Activated CD4-positive, alpha-beta T cell treated with anti-CD3 and anti-CD28 coated beads, Interleukin-2, amount 50 U/mL, for 1 hour (primary cell): ENCODE data around the gene KIF24.
"Not testable (repeated sequence)": the region's sequence is repeated elsewhere in the genome, so short reads cannot be mapped to it uniquely, and the experiment has no call there.

Source experiments
- DNase-seq: peaks from one replicate; pipeline ENCODE4 v3.0.0-alpha.2; 2020

Gene KIF24, protein sequence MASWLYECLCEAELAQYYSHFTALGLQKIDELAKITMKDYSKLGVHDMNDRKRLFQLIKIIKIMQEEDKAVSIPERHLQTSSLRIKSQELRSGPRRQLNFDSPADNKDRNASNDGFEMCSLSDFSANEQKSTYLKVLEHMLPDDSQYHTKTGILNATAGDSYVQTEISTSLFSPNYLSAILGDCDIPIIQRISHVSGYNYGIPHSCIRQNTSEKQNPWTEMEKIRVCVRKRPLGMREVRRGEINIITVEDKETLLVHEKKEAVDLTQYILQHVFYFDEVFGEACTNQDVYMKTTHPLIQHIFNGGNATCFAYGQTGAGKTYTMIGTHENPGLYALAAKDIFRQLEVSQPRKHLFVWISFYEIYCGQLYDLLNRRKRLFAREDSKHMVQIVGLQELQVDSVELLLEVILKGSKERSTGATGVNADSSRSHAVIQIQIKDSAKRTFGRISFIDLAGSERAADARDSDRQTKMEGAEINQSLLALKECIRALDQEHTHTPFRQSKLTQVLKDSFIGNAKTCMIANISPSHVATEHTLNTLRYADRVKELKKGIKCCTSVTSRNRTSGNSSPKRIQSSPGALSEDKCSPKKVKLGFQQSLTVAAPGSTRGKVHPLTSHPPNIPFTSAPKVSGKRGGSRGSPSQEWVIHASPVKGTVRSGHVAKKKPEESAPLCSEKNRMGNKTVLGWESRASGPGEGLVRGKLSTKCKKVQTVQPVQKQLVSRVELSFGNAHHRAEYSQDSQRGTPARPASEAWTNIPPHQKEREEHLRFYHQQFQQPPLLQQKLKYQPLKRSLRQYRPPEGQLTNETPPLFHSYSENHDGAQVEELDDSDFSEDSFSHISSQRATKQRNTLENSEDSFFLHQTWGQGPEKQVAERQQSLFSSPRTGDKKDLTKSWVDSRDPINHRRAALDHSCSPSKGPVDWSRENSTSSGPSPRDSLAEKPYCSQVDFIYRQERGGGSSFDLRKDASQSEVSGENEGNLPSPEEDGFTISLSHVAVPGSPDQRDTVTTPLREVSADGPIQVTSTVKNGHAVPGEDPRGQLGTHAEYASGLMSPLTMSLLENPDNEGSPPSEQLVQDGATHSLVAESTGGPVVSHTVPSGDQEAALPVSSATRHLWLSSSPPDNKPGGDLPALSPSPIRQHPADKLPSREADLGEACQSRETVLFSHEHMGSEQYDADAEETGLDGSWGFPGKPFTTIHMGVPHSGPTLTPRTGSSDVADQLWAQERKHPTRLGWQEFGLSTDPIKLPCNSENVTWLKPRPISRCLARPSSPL (N-terminal part only)

DNA sequence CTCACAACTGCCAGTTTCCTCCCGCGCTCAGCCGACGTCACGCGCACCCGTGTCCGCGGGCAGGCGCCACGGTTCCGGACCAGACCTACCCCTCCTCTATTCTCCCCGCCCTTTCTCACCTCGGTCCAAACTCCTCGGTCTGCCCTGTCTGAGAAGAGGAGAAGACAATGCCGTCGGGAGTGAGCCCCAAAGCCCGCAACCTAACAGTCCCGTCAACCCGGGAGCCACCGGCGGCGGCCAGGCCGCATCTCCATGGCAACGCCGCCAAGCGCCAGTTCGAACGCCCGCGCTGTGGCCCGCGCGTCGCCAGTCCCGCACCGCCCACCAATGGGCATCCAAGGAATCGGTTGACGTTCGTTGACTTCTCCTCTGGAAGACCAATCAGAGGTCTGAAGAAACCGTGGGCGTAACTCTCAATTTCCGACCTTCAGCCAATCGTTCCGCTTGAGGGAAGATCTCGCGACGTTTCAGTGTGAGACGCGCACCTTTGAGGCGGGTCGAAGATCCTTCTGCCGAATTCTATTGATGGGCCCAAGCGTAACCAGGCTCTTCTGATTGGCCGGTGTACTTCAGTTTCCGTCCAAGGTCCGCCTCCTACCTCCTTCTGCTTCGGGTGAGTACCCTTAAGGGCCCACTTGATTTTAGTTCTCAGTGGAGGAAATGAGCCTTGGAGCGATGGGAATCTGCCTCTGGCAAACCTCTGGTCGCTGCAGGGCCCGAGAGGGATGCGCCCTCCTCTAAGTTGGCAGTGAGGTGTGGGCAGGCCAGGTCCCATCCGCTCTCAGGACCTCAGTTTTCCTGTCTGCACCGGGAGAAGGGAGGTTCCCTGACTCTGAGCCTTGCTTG is at the start of gene KIF24, which contains the start of gene NUDT2:
Gene KIF24, minus strand, starts transcription at position 282 of the 846 bp plus-strand sequence. CDS start 17,922 bp downstream, outside the sequence.
Gene NUDT2, plus strand, starts transcription at position 583 of the 846 bp plus-strand sequence. CDS start 9,471 bp downstream, outside the sequence.
- DNase-seq: peak; percentile 91

DNA sequence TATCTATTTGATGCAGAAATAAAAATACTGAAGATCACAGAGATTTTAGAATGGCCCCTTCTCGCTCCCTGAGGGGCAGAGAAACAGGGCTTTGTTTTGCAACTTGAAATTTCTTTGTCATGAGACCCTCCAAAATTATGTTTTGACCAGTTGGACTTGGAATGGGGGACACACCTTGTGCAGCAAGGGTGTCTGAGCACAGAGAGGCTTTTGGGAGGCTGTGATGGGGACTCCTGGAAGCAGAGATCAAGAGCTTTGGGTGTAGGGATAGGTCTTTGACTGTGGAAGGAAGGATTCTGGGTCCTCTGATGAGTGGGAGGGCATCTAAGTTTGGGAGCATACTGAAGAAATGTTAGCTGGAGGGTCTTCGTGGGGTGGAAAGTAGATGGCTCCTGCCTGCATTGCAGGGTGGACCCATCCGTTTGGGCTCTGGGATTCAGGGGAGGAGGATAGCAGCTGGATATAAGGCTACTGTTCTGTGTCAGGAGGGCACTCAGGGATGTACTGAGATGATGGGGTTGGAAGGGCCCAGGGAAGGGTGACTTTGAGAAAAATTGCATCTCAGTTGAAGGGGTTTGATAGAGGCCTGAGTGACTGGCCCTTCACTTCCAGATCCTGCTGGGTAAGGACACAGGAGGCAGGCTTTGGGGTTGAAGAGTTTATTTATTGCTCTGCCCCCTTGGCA is 49.5 kb upstream of the KIF24 start:
- no peak for DNase-seq

DNA sequence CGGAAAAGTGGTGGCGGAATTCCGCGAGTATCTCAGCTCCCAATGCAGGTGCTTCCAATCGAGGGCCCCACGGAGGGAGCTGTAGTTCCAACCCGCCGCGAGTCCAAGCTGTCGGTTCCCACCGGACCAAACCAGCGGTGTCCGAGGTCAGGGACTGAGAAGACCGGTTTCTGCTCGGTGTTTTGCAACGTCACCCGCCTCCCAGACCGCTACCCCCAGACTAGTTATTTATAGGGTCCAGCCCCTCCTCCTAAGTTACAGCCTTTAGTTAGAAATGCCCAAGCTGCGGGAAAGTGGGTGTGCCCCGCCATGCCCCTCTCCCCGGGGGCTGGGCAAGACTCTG is 48.3 kb upstream of the KIF24 start:
- DNase-seq: no peak

DNA sequence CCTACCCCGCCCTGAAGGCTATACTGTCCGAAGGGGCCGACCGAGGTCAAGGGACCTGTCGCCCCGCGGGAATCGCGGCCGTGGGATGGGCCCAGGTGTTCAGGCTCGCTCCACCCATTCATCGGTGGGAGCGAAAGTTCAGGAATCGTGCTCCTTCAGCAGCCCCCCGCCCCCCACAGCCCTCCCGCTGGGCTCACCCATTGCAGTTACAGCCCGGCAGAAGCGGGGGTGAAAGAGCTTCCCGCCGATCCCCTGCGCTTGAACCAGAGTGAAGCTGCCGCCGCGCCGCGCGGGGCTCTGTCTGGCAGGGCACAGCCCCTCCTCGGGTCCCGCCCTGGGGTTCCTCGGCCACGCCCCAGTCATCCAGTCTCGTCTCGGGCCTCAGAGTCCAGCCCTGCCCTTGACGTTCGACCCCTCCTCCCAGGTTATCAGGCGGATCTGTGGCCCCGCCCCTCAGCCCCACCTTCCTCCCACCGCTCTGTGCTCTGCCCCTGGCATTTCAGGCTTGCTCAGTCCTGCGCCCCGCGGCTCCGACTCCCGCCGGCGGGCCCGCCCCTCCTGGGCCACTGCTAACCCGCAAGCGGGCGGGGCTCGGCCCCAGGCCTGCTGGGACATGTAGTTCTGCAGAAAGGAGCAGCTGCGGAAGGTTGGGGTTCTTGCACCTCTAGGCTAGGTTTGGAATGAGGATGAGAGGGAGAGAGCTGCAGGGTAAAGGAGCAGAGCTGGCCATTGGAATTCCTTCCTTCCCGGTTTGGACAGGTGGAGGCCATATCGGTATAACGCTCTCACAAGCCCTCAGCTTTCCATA is 47.7 kb upstream of the KIF24 start, which contains the start of gene MYORG:
Gene MYORG, minus strand, starts transcription at position 303 of the 808 bp plus-strand sequence. CDS start 3,955 bp downstream, outside the sequence.
- peak; percentile 95 for DNase-seq

DNA sequence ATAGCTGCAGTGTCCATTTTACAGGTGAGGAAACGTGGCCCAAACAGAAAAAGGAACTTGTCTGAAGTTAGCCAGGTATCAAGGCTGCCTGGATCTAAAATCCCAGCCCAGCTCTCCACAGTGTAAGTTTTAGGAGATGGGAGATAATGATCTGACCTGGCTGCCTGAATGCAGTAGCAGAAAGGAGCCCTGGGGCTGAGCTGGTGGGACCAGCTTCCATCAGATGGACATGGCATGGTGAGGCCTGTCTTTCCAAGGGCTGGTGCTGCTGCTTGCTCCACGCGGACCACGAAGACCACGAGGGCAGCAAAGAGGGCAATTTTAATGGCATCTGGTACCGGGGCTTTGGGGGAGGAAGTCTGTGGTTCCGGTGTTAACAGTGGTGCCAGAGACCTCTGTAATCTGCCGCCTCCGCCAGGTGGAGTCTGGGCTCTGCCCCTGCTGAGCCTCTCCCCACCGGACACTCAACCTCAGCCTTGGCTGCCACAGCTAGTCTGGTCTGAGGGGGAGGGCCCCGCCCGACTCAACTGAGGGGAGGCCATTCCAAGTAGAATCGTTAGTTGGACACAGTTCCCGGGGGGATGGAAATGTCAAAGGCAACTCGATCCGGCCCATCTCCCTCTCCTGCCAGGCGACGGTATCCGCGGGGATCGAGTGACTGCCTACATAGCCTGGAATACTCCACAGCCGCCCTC is 47.0 kb upstream of the KIF24 start:
- peak; percentile 45 for DNase-seq

DNA sequence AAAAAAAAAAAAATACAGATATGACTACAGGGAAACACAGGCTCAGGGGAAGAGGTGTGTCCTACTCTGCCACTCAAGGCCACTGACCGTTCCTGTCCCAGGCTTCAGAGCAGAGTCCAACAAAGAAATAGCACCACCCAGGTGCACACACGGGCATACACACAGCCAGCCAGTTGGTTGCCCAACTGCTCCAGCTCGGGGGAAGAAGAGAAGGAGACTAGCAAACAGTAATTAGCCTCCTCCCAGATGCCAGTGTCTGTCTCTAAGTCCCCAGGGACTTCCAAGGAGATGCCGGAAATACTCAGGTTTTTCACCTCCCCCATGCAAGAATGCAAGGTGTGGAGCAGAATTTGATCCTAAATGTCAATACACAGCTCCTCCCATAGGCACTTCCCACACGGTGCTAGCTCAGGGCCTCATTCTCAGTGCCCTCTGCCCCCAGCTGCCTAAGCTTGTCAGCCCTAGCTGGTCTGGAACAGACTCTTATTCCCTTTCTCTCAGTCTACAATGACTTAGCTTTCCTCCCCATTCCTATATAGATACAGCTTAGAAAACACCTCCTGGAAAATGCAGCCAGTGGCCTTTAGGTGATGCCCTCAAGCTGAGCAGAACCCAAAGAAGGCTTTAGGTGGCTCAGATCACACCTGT is 46.0 kb upstream of the KIF24 start:
- no peak for DNase-seq

DNA sequence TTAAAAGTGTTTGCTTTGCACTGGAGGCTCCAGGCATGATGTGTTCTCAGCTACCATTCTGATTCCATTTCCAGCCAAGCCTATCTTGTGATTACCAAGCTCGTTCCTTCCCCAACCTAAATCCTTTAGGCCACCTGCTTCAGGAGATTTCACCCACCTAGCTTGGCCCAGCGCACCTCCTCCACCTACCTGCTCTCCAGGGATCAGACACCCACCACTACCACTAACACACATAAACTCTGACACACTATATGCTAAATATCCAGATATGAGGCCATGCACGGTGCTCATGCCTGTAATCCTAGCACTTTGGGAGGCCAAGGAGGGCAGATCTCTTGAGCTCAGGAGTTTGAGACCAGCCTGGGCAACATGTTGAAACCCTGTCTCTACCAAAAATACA is 45.3 kb upstream of the KIF24 start:
- no peak for DNase-seq

DNA sequence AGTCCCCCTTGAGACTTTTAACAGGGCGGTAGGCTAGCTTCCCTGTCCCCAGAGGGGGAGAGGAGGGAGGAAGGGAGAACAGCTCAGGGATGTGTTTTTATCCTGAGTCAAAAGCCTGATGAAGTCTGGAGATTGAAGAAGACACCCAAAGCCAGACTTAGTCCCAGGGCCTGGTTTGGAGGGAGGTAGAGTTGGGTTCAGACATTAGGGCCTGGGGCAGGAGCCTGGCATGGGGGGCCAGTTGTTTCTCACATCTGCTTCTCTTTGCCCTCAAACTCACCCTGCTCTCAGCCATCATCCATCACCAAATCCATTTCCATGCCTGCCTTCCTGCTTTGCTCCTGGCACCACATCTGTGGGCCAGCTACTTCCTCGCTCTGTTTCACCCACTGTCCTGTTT is 44.7 kb upstream of the KIF24 start:
- DNase-seq: no peak

DNA sequence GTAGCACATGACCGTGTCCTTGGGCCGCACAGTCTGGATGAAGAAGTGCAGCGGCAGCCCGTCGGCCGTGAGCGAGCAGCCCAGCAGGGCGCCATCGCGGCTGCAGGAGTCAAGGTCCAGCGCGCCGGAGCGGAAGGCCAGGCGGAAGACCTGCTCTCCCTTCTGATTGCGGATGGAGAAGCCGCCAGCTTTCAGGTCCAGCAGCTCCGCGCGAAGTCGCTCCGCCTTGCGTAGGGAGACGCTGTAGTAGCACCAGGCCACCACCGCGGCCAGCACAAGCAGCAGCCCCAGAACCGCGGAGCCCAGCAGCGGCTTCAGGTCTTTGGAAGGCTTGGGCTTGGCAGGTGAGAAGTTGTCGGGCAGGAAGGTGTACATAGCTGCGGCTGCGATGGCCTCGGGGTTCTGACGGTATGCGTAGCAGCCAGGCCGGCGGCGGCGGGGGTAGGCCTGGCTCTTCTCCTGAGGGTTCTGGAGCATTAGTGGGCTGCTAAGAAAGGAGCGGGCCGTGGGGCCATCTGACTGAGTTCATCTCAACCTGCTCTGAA is 43.5 kb upstream of the KIF24 start:
- DNase-seq: no peak

DNA sequence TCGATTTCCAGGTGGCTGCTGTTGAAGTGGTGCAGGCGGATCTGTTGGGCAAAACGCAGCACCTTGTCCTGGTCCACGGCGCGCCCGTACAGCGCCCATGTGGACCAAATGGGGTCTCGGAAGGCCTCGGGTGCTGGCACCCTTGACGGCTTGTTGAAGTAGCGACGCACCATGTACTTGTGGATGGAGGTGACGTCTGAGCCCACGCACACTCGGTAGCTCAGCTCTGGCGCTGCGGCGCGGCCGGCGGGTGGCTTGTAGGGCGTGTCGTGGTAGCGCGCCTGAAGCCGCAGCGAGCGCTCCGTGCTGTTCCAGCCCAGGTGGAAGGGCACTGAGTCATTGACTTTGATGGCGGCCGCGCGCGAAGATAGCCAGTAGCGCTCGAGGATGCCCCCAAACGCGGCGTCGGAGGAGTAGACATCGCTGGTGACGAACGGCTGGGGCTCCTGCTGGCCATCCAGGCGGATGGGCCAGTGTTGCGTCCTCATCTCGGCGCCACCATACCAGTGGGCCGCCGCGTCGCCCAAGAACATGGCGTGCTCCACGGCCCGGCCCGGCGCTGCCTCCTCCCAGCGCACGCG is 42.9 kb upstream of the KIF24 start:
- no peak for DNase-seq

DNA sequence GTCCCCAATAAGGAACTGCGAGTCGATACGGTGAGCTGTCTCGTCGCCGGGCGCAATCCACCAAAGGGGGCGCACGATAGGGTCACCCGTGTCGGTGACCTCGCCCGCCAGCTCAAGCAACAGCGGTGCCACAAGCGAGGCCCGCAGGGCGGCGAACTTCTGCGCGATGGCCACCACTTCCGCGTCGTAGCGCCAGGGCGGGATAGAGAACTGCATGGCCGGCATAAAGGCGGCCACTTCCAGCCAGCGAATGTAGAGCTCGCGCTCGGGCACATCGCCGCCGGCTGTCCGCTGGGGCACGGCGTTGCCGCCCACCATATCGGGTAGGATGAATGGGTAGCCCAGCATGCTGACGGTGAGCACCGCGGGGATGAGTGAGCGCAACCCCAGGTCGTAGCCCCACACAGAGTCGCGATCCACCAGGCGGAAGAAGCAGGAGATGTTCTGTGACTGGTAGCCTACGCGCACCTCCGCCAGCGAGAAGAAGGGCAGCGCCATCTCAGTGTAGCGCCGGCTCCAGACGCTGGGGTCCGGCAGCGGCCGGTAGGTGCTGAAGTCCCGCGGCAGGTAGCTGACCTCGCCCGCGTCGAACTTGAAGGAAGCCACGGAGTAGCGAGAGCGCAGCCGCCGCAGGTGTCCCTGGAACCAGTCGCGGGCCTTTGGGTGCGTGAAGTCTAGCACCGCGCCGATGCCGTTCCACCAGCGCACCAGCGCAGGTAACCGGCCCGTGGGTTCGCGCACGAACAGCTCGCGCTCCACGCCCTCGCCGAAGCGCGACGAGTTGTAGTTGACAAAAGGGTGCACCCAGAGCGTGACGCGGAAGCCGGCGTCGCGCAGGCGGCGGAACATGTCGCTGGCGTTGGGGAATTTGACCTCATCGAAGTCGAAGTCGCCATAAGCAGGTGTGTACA is 42.2 kb upstream of the KIF24 start:
- DNase-seq: no peak

DNA sequence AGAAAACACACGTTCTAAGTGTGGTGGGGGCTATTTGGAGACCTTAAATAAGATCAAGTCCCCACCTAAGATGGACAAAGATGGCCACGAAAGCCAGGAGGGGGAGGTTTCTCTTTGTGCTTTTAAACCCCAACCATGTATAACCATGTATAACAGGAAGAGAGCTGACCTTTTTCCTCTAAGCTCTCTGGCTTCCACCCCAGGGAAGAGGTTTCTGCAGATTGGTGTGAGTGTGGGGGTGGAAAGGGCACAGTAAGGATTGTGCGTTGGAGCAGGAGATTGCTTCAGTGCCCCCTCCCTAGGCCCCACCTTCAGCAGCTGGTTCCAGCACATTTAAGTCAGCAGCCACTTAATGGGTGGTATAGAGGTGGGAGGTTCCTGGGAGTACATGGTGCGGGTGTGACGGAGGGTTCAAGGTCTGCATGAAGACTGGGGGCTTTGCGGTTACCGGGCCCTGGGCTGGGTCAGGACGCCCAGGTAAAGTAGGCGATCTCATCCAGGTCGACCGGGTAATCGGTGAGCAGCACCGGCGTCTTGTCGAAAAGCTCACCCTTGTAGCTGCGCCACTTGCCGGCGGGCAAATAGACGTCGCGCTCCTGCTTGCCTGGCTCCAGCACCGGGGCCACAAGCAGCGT is 41.4 kb upstream of the KIF24 start:
- DNase-seq: no peak

DNA sequence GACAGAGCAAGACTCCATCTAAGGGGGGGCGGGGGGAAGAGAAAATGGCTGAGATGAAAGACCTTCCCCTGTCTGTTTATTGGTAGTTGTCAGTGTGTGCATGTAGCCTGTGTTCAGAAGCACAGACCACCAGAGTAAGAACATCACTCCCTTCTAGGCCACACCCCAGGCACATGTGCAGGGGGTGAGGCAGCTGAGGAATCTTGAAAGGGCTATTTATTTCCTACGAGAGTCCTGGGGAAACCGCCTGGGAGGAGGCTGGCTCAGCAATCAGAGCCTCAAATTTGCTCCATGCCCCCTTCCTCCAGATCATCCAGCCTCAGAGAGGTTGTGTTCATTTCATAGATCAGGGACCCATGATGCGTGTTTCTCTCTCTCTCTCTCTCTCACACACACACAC is 40.6 kb upstream of the KIF24 start:
- DNase-seq: no peak

DNA sequence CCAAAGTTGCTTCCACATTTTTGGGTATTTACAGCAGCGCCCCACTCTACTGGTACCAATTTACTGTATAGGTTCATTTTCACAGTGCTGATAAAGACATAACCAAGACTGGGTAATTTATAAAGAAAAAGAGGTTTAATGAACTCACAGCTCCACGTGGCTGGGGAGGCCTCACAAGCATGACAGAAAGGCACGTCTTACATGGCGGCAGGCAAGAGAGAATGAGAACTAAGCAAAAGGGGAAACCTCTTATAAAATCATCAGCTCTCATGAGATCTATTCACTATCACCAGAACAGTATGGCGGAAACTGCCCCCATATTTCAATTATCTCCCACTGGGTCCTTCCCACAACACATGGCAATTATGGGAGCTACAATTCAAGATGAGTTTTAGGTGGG is 39.7 kb upstream of the KIF24 start:
- not testable (repeated sequence) for DNase-seq

DNA sequence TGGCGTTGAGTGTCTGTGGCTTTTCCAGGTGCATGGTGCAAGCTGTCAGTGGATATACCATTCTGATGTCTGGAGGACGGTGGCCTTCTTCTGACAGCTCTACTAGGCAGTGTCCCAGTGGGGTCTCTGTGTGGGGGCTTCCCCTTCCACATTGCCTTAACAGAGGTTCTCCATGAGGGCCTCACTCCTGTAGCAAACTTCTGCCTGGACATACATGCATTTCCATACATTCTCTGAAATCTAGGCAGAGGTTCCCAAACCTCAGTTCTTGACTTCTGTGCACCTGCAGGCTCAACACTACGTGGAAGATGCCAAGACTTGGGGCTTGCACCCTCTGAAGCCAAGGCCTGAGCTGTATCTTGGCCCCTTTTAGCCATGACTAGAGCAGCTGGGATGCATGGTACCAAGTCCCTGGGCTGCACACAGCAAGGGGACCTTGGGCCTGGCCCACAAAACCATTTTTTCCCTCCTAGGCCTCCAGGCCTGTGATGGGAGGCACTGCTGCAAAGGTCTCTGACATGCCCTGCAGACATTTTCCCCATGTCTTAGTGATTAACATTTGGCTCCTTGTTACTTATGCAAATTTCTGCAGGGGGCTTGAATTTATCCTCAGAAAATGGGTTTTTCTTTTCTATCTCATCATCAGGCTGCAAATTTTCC is 38.8 kb upstream of the KIF24 start:
- not testable (repeated sequence) for DNase-seq

DNA sequence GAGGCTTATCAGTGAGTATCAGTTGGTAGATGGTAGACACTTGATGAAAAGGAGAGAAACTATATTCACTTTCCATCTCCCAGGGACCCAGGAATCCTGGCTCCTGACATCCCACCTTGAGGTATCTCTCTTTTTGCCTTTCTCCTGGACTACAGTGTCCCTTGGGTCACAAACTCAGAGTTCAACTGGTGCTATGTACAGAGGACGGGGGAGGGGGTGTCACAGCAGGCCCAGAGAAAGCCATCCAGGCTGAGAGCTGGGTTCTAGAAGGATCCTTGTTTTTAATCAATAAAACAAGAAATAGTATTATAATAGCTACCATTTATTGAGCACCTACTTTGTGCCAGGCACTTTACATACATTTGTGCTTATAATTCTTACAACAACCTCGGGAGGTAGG is 37.3 kb upstream of the KIF24 start:
- no peak for DNase-seq
